ENCODE measurements around the gene ERBB4.

DNA sequence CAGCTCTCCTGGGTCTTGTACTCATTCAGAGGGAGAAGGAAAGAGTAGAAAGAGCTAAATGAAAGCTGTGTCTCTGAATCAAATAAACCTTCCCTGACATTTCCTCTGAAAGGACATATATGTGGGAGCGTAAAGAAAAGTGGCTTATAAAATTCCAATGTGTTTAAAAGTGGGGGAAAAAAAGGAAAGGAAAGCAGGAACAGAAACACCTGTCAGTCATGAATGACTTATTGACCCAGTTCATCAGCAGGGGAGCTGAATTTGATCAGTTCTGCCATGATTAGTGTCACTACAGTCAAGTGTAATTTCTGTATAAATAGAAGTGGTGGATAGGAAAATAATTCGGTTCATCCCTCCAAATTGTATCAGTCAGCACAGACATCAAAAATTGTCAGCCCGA is 382.5 kb downstream of the ERBB4 start:
- TF ChIP-seq, protein P1, sequence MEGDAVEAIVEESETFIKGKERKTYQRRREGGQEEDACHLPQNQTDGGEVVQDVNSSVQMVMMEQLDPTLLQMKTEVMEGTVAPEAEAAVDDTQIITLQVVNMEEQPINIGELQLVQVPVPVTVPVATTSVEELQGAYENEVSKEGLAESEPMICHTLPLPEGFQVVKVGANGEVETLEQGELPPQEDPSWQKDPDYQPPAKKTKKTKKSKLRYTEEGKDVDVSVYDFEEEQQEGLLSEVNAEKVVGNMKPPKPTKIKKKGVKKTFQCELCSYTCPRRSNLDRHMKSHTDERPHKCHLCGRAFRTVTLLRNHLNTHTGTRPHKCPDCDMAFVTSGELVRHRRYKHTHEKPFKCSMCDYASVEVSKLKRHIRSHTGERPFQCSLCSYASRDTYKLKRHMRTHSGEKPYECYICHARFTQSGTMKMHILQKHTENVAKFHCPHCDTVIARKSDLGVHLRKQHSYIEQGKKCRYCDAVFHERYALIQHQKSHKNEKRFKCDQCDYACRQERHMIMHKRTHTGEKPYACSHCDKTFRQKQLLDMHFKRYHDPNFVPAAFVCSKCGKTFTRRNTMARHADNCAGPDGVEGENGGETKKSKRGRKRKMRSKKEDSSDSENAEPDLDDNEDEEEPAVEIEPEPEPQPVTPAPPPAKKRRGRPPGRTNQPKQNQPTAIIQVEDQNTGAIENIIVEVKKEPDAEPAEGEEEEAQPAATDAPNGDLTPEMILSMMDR (IDR thresholded peaks at IDR 0.05; ENCODE audit: insufficient read depth, low read depth, low read length), result no peak
- no peak for TF ChIP-seq EZH2 (IDR thresholded peaks at IDR 0.05; ENCODE audit: insufficient read depth, low read length)

Data from astrocyte (in vitro differentiated cells and primary cell).